Stimulated activated naive CD8-positive, alpha-beta T cell treated with anti-CD3 and anti-CD28 coated beads, Interleukin-15, Interleukin-2, amounts not matched to agents 100 ng/mL and 50 ng/mL, for 24 hours (primary cell): ENCODE measurements around the gene PPP6R2.

ENCODE experiments used
- H3K27ac Mint-ChIP-seq: one replicate; pipeline ENCODE4 v1.8.0; 2021; ENCODE audit warnings: mild to moderate bottlenecking, mixed read lengths
- H3K27me3 Mint-ChIP-seq: one replicate; pipeline ENCODE4 v1.8.0; 2021; ENCODE audit warnings: mixed read lengths
- H3K36me3 Mint-ChIP-seq: one replicate; pipeline ENCODE4 v1.8.0; 2021; ENCODE audit warnings: low read depth, mixed read lengths
- H3K4me1 Mint-ChIP-seq: one replicate; pipeline ENCODE4 v1.8.0; 2021; ENCODE audit warnings: low read depth, mixed read lengths
- H3K4me3 Mint-ChIP-seq: one replicate; pipeline ENCODE4 v1.8.0; 2021; ENCODE audit warnings: mild to moderate bottlenecking, mixed read lengths
- H3K9me3 Mint-ChIP-seq: one replicate; pipeline ENCODE4 v1.8.0; 2021; ENCODE audit warnings: mixed read lengths

The PPP6R2 gene

DNA sequence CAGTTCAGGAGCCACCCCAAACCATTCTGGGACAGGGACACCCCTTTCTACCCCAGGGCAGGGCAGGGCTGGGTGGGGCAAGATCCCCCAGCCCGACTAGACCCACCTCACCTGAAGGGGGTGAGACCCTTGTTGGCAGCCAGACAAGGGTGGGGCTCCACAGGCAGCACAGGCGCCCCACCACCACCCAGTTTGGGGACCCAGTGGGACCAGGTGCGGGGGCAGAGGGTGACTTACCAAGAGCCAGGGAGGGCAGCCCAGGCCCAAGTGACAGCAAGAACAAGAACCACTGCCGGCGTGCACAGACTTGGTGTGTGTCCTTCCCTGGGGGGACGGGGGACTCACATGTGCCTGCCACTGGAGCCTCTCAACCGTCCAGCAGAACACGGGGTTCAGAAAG lies 140.4 kb downstream of the PPP6R2 start:
- H3K4me1 Mint-ChIP-seq = peaks cover 4% of the 10 kb centered on the region
- no peaks in the 10 kb centered on the region for H3K36me3 Mint-ChIP-seq
- no peak overlapping the region for H3K4me3 Mint-ChIP-seq

DNA sequence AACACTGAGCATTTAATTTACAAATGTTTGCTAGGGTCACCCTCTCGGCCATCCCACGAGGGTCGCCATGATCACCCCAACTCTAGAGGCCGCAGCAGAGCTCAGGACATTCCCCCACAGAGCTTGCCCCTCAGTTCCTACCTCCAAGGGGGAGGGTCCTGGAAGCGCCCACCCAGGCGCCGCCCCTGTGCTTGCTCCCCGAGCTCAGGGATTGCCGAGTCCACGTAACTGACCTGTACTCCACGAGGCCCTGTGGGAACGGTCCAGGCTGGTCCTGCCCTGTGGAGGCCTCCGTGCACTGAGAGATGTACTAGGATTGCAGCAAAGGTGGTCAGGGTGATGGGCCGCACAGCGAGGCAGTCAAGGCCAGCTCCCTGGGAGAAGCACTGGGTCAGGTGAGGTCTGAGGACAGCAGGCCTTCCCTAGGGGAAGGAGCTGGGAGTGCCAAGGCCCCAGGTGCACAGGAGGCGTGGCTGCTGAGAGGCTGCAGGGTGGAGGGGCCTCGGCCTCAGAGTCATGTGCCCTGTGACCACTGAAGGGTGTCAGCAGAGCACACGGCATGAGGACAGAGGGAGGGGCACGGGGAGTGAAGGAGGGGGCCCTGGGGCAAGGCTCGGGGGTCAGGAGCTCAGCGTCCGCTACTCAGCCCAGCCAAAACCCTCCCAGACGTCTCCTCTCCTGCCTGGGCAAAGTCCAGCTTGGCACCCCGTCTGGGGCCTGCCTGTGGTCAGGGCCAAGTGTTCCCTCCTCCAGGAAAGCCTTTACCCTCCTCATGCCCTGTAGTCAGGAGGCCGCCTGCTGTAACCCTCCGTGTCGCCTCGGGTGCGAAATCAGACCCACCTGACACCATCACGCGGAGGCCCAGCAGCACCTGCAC lies 141.1 kb downstream of the PPP6R2 start:
- Mint-ChIP-seq H3K36me3 (no peaks in the 10 kb centered on the region), H3K27ac (no peak overlapping the region), H3K9me3 (no peaks in the 10 kb centered on the region), H3K4me3 (no peak overlapping the region), H3K27me3 (peaks cover 10% of the 10 kb centered on the region), H3K4me1 (peaks cover 4% of the 10 kb centered on the region)

More for the DNA sequence above, 140.4 kb downstream of the PPP6R2 start:
- Mint-ChIP-seq H3K27me3 (peaks cover 10% of the 10 kb centered on the region), H3K9me3 (no peaks in the 10 kb centered on the region), H3K27ac (no peak overlapping the region)

DNA sequence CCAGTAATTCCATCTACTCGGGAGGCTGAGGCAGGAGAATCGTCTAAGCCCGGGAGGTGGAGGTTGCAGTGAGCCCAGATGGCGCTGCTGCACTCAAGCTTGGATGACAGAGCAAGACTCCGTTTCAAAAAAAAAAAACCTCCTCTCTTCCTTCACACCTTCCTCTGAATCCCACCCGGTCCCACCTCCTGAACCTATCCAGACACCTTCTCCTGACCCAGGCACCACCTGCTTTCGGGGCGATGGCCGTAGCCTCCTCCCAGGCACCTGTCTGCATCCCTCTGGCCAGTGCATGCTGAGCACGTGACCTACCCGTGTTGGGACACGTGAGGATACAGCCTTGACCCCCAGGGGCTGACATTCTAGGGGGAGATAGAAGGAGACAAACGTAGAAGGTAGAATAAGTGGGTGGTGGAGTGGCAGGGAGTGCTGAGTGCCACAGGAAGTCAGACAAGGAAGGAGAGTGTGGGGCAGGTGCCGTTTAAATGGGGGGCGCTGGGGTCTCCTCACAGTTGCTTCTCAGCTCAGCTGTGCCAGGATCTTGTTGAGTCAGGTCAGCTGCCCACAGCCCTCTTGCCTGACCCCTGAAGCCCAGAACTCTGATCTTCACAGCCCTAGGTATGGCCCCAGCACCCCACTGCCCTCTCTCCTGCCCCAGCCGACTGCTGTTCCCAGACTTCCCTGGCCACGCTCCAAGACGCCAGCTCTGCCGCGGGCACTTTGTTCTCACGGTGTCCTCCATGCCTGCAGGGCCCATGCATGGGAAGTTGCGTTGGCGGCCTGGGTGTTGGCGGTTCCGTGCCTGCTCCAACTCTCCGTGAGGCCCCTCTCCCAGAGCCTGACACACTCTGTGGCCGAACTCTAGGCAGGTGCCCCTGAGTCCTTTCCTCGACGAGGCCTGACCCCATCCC lies 142.3 kb downstream of the PPP6R2 start:
- H3K36me3 Mint-ChIP-seq = no peaks in the 10 kb centered on the region
- no peak overlapping the region for H3K4me3 Mint-ChIP-seq
- H3K27ac Mint-ChIP-seq = no peak overlapping the region
- no peaks in the 10 kb centered on the region for H3K4me1 Mint-ChIP-seq
- no peaks in the 10 kb centered on the region for H3K9me3 Mint-ChIP-seq
- H3K27me3 Mint-ChIP-seq = no peaks in the 10 kb centered on the region

DNA sequence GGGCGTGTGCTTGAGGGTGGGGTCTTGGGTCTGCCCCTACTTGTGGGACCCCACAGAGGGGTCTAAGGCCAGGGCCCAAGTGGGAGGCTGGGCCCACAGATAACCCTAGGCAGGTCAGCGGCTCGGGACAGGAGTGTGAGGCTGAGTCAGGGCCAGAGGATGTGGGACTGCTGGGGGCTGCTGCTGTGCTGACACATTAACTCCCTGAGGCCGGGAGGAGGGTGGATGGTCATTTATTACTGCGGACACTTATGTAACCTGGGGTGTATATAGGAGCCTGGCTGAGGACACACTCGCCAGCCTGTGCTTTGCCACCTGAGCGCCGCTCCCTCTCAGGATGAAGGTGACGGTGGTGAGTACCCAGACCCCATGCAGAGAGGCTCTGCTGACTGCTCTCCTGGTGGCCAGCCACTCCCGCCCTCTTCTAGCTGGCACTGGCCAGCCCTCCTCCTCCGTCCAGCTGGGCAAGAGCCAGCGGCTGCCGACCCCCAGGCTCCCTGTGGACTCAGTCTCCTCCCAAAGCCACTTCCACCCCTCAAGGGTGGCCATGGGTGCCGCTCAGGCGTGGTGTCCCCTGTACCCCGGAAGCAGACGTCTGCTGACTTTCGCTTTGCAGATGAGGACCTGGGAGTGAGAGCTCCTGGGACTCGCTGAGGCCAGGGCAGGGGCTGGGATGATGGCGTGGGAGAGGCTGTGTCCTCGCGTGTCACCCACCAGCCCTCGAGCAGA lies 143.6 kb downstream of the PPP6R2 start, which contains the start of gene MIOX:
Gene MIOX (plus strand): TSS at position 299 of the 729 bp plus-strand sequence. CDS start 39 bp downstream, at position 338.
- Mint-ChIP-seq H3K9me3 (no peaks in the 10 kb centered on the region), H3K27ac (no peak within 1 kb of the TSS), H3K27me3 (no peaks in the 10 kb centered on the region), H3K36me3 (no peaks in the 10 kb centered on the region), H3K4me1 (peaks cover 7% of the 10 kb centered on the region), H3K4me3 (no peak within 1 kb of the TSS)

DNA sequence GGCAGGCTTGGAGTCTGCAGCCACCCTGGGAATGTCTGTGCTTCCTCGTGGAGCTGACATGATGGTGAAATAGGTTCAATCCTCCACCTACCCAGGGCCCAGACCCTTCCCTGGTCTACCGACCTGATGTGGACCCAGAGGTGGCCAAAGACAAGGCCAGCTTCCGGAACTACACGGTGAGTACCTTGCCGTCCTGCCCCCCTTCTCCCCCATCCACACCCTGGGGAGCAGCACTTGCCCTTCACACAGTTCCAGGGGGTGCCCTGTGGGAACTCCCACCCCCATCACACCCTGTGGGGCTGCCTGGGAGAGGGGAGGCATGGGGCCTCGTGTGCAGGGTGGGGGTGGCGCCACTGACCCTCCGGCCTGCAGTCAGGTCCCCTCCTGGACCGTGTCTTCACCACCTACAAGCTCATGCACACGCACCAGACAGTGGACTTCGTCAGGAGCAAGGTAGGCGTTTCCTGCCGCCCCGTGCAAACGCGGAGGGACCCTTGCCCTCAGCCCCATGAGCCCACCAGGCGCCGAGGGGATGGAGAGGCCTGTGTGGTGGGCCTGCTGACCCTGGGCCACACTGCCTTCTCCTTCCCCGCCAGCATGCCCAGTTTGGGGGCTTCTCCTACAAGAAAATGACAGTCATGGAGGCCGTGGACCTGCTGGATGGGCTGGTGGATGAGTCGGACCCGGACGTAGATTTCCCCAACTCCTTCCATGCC lies 144.3 kb downstream of the PPP6R2 start:
- H3K27me3 Mint-ChIP-seq = no peaks in the 10 kb centered on the region
- peaks cover 7% of the 10 kb centered on the region for H3K4me1 Mint-ChIP-seq
- H3K9me3 Mint-ChIP-seq = no peaks in the 10 kb centered on the region
- H3K27ac Mint-ChIP-seq = no peak overlapping the region
- H3K36me3 Mint-ChIP-seq = no peaks in the 10 kb centered on the region
- no peak overlapping the region for H3K4me3 Mint-ChIP-seq

DNA sequence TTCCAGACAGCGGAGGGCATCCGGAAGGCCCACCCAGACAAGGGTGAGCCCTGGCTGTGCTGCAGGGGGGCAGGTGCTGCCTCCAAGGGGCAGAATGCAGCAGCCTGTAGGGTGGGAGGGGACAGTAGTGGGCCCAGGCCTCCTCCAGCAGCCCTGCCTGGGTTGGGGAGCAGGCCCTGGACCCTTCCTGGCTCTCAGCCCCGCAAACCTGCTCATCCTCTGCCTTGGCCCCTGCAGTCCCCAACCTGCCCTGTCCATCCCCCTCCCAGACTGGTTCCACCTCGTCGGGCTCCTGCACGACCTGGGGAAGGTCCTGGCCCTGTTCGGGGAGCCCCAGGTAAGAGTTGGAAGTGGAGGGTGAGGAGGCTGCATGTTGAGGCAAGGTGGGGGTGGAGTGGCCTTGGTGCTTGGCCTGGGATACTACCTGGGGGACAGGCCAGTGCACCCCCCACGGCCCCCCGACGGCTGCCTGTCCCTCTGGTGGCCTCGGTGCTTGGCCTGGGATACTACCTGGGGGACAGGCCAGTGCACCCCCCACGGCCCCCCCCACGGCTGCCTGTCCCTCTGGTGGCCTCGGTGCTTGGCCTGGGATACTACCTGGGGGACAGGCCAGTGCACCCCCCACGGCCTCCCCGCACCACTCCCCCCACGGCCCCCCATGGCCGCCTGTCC lies 145.0 kb downstream of the PPP6R2 start:
- Mint-ChIP-seq H3K27me3 (no peaks in the 10 kb centered on the region), H3K36me3 (no peaks in the 10 kb centered on the region), H3K9me3 (no peaks in the 10 kb centered on the region), H3K27ac (no peak overlapping the region), H3K4me1 (peaks cover 7% of the 10 kb centered on the region), H3K4me3 (no peak overlapping the region)

DNA sequence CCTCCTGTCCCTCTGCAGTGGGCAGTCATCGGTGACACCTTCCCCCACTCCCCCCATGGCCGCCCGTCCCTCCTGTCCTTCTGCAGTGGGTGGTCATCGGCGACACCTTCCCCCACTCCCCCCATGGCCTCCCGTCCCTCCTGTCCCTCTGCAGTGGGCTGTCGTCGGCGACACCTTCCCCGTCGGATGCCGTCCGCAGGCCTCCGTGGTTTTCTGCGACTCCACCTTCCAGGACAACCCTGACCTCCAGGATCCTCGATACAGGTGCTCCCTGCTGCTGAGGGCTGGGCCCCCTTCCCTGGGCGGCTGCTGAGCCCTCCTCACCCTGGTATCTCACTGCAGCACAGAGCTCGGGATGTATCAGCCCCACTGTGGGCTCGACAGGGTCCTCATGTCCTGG lies 145.8 kb downstream of the PPP6R2 start:
- Mint-ChIP-seq H3K27ac (no peak overlapping the region), H3K27me3 (no peaks in the 10 kb centered on the region), H3K9me3 (no peaks in the 10 kb centered on the region), H3K36me3 (no peaks in the 10 kb centered on the region), H3K4me1 (peaks cover 7% of the 10 kb centered on the region), H3K4me3 (no peak overlapping the region)

DNA sequence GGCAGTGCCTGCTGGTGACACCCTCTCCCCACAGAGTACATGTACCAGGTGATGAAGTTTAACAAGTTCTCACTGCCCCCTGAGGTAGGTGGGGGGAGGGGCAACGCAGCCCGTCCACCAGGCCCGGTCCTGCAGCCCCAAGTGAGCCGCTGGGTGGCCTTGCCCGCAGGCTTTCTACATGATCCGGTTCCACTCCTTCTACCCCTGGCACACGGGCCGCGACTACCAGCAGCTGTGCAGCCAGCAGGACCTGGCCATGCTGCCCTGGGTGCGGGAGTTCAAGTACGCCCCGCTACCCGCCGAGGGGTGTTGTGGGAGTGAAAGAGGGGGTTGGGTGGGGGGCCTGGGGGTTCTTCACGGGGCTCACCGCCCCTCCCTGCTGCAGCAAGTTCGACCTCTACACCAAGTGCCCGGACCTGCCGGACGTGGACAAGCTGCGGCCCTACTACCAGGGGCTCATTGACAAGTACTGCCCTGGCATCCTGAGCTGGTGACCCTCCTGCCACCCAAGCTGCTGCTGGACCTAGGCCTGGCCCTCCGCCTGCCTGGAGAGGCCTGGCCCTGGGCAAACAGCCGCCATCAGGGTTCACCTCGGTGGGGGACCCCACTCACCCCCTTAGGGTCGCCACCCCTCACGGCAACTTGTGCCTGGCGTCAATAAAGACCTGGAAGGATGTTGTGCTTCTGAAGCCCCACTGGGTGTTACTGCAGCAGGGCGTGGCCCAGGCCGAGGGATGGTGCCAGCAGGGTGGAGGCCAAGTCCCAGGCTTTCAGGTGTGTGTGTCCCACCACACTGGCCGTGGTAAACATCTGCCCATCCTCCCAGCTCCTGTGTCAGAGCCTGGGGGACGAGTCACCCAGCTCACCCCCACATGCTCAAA lies 146.5 kb downstream of the PPP6R2 start:
- H3K36me3 Mint-ChIP-seq = no peaks in the 10 kb centered on the region
- H3K4me3 Mint-ChIP-seq = no peak overlapping the region
- H3K4me1 Mint-ChIP-seq = peaks cover 7% of the 10 kb centered on the region
- H3K9me3 Mint-ChIP-seq = no peaks in the 10 kb centered on the region
- no peak overlapping the region for H3K27ac Mint-ChIP-seq
- no peaks in the 10 kb centered on the region for H3K27me3 Mint-ChIP-seq

DNA sequence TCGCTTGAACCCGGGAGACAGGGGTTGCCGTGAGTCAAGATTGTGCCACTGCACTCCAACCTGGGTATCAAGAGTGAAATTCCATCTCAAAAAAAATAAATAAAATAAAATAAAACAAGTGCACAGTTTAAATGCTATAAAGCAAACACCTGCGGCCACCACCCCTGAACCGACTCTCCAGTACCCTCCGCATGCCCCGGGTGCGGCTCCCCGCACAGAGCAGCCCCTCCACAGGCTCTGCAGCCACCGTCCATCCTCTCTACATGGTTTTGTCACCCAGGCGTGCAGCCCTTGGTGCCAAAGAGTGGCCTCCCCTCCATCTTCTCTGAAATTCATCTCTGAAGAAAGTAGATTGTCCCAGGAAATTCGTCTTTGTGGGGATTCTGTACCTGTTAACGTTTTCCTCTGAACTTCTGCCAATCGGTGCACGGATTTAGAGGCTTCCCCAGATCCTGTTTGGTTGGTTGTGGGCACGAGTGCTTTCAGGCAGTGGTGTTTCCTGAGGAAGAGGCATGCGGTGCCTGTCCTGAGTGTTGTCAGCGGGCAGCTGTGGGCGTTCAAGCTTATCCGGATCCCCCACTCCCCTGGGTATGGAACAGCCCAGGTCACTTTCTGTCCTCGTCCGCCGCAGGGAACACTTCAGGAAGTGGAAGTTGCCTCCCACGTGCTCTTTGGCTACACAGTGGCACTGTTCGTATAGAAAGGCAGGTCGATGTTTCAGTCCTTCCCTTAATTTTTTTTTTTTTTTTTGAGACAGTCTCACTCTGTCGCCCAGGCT lies 147.6 kb downstream of the PPP6R2 start:
- Mint-ChIP-seq H3K27ac (peak overlapping the region; percentile 78), H3K36me3 (no peaks in the 10 kb centered on the region), H3K9me3 (no peaks in the 10 kb centered on the region), H3K4me1 (peaks cover 7% of the 10 kb centered on the region), H3K27me3 (no peaks in the 10 kb centered on the region), H3K4me3 (peak overlapping the region; percentile 33)
